ENCODE measurements around the gene TSPY4.
"Not testable (repeated sequence)": the region's sequence is repeated elsewhere in the genome, so short reads cannot be mapped to it uniquely, and the experiment has no call there.

Gene TSPY4

GRCh38 chrY:9337164-9337563 lies at the start of gene TSPY4:
TSS of gene TSPY4 (plus strand) at chrY:9337464. CDS start at chrY:9337510, 46 bp downstream.
- DNase-seq = not testable (repeated sequence)

DNA sequence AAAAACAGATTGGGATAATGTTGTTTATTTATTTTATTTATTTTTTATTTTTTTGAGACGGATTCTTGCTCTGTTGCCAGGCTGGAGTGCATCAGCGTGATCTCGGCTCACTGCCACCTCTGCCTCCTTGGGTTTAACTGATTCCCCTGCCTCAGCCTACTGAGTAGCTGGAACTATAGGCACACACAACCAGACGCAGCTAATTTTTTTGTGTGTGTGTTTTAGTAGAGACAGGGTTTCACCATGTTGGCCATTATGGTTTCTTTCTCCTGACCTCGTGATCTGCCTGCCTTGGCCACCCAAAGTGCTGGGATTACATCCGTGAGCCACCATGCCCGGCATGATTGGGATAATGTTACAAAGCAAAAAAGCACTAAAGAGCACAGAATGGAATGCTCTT lies 16.3 kb upstream of the TSPY4 start:
- DNase-seq = no peak

DNA sequence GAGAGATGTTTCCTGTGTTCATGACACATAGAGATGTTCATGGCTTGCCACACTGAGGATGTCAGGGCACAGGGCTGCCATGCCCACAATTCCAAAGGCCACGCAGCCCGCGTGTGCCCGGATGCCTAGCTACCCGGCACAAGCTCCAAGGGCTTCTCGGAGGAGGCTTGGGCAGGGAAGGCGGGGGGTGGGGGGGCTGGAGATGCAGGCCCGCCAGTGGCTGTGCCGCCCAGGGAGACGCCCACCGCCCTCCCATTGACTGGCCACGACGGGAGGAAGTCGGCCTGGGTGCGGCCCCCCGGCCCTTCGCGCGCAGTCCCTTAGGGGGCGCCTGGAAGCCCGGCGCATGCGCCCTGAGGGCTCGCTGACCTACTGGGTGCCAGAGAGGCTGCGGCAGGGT lies 20.2 kb downstream of the TSPY4 start, which contains the start of gene TSPY8:
Gene TSPY8, plus strand, starts transcription at position 301 of the 400 bp plus-strand sequence. Its CDS starts 46 bp downstream, at position 347.
- DNase-seq = not testable (repeated sequence)

Data from NCI-H2107 (cell line).